Endothelial cell of umbilical vein (primary cell): ENCODE data around the gene MST1. TPM values are rescaled to one million over a fixed set of nuclear protein-coding genes. Genes with fewer than 3 reads are reported as not detected.
"Not testable (repeated sequence)": the region's sequence is repeated elsewhere in the genome, so short reads cannot be mapped to it uniquely, and the experiment has no call there.

ENCODE experiments used
- BruUV-seq: library from RNA; stranded (reverse); fragments of 400-500 nt; replicated peaks from 2 replicates; lab custom pipeline; 2021; lab: Mats Ljungman, UMichigan
- CTCF ChIA-PET: fragments of 300-600, 350-600 bp; sonication (Branson Sonifier 250); formaldehyde crosslinking; loops from one replicate; lab custom pipeline; 2021; ENCODE audit warnings: antibody characterized with exemption, inconsistent platforms; lab: Charles Lee
- POLR2A ChIA-PET: fragments of 300-600, 350-600 bp; sonication (Branson Sonifier 250); formaldehyde crosslinking; loops from one replicate; lab custom pipeline; 2021; ENCODE audit warnings: antibody characterized with exemption, inconsistent platforms; lab: Charles Lee
- DNase-seq: peaks from one replicate; pipeline ENCODE4 v3.0.0-alpha.2; 2011; ENCODE audit warnings: low read depth, low spot score
- FAIRE-seq: peaks from 2 replicates; lab custom pipeline; 2011; peaks lifted over from hg19 to GRCh38; lab: Jason Lieb, UNC
- H2AFZ ChIP-seq: 2 replicates; pipeline ENCODE4 v1.6.0; 2012; ENCODE audit warnings: low read depth, low read length, control low read depth, inconsistent platforms
- H3K27ac ChIP-seq: 2 replicates; pipeline ENCODE4 v1.5.1; 2011; ENCODE audit warnings: low read depth, mild to moderate bottlenecking, control low read depth, low read length, moderate library complexity; ENCODE audit not compliant: insufficient read depth
- H3K27me3 ChIP-seq, 2 experiments: 2 replicates each; pipeline versions ENCODE4 v1.6.0 to v1.6.1; 2011; ENCODE audit warnings: low read length in 2 of 2, mixed read lengths in 1 of 2; ENCODE audit not compliant: control insufficient read depth in 2 of 2, insufficient read depth in 2 of 2
- H3K36me3 ChIP-seq, 2 experiments: 2 replicates in 1 of 2; 3 replicates in 1 of 2; pipeline ENCODE4 v1.5.1; 2011; ENCODE audit warnings: low read length in 2 of 2, mild to moderate bottlenecking in 1 of 2, moderate library complexity in 1 of 2; ENCODE audit not compliant: control insufficient read depth in 2 of 2, insufficient read depth in 2 of 2; ENCODE audit errors: extremely low read depth in 1 of 2
- H3K4me1 ChIP-seq: 3 replicates; pipeline ENCODE4 v1.5.1; 2011; ENCODE audit warnings: mild to moderate bottlenecking, low read length; ENCODE audit not compliant: control insufficient read depth, insufficient read depth; ENCODE audit errors: extremely low read depth
- H3K4me2 ChIP-seq: 2 replicates; pipeline ENCODE4 v1.6.1; 2011; ENCODE audit warnings: low read length, control low read depth, mixed read lengths; ENCODE audit not compliant: insufficient read depth
- H3K4me3 ChIP-seq, 3 experiments: fragments of 200-600 bp in 1 of 3; sonication (generic), shearing (Covaris generic) in 1 of 3; replicated peaks in 1 of 3; 2 replicates each; pipeline ENCODE4 v1.5.1; 2011 to 2016; ENCODE audit warnings: control low read depth in 3 of 3, low read length in 3 of 3, mild to moderate bottlenecking in 2 of 3, inconsistent platforms in 1 of 3, low read depth in 1 of 3, moderate library complexity in 1 of 3; ENCODE audit not compliant: insufficient read depth in 1 of 3
- H3K79me2 ChIP-seq: 2 replicates; pipeline ENCODE4 v1.6.0; 2012; ENCODE audit warnings: low read length, inconsistent platforms; ENCODE audit not compliant: control insufficient read depth, insufficient read depth
- H3K9ac ChIP-seq: replicated peaks from 2 replicates; pipeline ENCODE3; 2011; ENCODE audit warnings: low read length, control low read depth; ENCODE audit not compliant: insufficient read depth; ENCODE audit errors: extremely low read depth
- H3K9me1 ChIP-seq: replicated peaks from 3 replicates; pipeline ENCODE4 v1.6.0; 2011; ENCODE audit warnings: mild to moderate bottlenecking, low read length; ENCODE audit not compliant: control insufficient read depth, insufficient read depth; ENCODE audit errors: extremely low read depth
- H3K9me3 ChIP-seq: replicated peaks from 2 replicates; pipeline ENCODE4 v1.5.1; 2012; ENCODE audit warnings: low read length, inconsistent platforms; ENCODE audit not compliant: control insufficient read depth, insufficient read depth
- H4K20me1 ChIP-seq: replicated peaks from 2 replicates; pipeline ENCODE3; 2011; ENCODE audit warnings: mild to moderate bottlenecking, low read length; ENCODE audit not compliant: control insufficient read depth, insufficient read depth; ENCODE audit errors: extremely low read depth
- dilution Hi-C: fragments of 300-500 bp; cut with MboI; formaldehyde crosslinking; loops from one replicate; pipeline ENCODE4 v1.15.0; 2019; ENCODE audit warnings: low sequenced_read_pairs; ENCODE audit not compliant: extremely low pct_ligation_motif_present
- intact Hi-C: fragments of 100-400 bp; cut with micrococcal nuclease; formaldehyde crosslinking; loops from one replicate; pipeline ENCODE4 v1.10.0; 2022
- polyA plus RNA-seq, 4 experiments: library from polyadenylated mRNA; depleted of rRNA in 3 of 4; stranded (reverse) in 3 of 4; unstranded in 1 of 4; fragments of >200 nt; gene quantifications; 2 replicates each; pipeline versions ENCODE4 v1.2.1 to v1.2.3, GENCODE V29; 2011 to 2012; ENCODE audit warnings: missing spikeins in 1 of 4
- total RNA-seq: library from RNA; stranded (reverse); gene quantifications from 2 replicates; pipeline ENCODE4 v1.2.3, GENCODE V29; 2021

The MST1 gene
- total and polyA plus RNA-seq, 2 donors (not counting 3 experiments of a cell fraction or from before 2014, with no cell fraction given) = 6.1 to 17.5 TPM

- H3K27ac ChIP-seq, DNase-seq, POLR2A ChIA-PET, H3K4me1 ChIP-seq, H4K20me1 ChIP-seq, FAIRE-seq, BruUV-seq, H3K9ac ChIP-seq, H3K36me3 ChIP-seq, H3K79me2 ChIP-seq, H3K27me3 ChIP-seq, H3K9me1 ChIP-seq, CTCF ChIA-PET, dilution Hi-C loops, H3K9me3 ChIP-seq: not testable (repeated sequence)
- intact Hi-C loops = loop anchor here (1.0 kb wide), 1 partner anchor 14 kb away; the partner anchor contains the start of gene APEH
- Histone ChIP-seq H2AFZ (peak overlapping the region; percentile 92), H3K4me3 (peak overlapping the region in 1 of 3 experiments; percentile 81), H3K4me2 (peak overlapping the region; percentile 70)
Measured at GRCh38 chr3:49688338-49689045, 782 bp downstream of the MST1 start.

GRCh38 chr3:49687424-49687795, 1.9 kb downstream of the MST1 start:
- H3K79me2 ChIP-seq, FAIRE-seq, BruUV-seq, H3K27ac ChIP-seq, intact Hi-C loops, CTCF ChIA-PET, H2AFZ ChIP-seq, dilution Hi-C loops, H4K20me1 ChIP-seq, DNase-seq, POLR2A ChIA-PET, H3K4me1 ChIP-seq, H3K9me3 ChIP-seq, H3K9me1 ChIP-seq, H3K36me3 ChIP-seq, H3K27me3 ChIP-seq, H3K9ac ChIP-seq, H3K4me2 ChIP-seq, H3K4me3 ChIP-seq: not testable (repeated sequence)

GRCh38 chr3:49686769-49687423, 2.4 kb downstream of the MST1 start:
- H4K20me1 ChIP-seq, dilution Hi-C loops, H3K79me2 ChIP-seq, intact Hi-C loops, H3K4me2 ChIP-seq, FAIRE-seq, H3K4me1 ChIP-seq, H3K9me1 ChIP-seq, H3K27ac ChIP-seq, H3K9me3 ChIP-seq, H3K27me3 ChIP-seq, POLR2A ChIA-PET, CTCF ChIA-PET, H3K36me3 ChIP-seq, H3K9ac ChIP-seq, DNase-seq, BruUV-seq: not testable (repeated sequence)
- Histone ChIP-seq H3K4me3 (peak overlapping the region in 1 of 3 experiments; percentile 33), H2AFZ (peak overlapping the region; percentile 26)
